ENCODE data around the gene CLEC3A.
"Not testable (repeated sequence)": the region's sequence is repeated elsewhere in the genome, so short reads cannot be mapped to it uniquely, and the experiment has no call there.

Gene CLEC3A

DNA sequence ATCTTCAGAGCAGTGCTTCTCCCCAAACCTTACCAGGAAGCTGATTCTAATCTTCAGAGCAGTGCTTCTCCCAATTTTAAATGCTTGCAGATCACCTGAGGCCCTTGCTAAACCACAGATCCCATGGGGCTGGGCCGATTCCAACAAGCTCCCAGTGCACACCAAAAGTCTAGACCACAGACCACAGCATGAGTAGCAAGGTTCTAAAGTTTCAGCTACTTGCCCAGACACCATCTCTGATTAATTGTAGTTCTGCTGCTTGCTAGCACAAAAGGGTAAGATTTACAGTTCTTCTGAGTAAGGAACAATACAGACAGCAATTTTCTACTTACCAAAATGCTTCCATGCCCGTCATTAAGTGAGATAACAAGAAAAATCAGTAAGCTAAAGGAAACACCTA, 12.2 kb downstream of the CLEC3A start:
- no peak for DNase-seq

DNA sequence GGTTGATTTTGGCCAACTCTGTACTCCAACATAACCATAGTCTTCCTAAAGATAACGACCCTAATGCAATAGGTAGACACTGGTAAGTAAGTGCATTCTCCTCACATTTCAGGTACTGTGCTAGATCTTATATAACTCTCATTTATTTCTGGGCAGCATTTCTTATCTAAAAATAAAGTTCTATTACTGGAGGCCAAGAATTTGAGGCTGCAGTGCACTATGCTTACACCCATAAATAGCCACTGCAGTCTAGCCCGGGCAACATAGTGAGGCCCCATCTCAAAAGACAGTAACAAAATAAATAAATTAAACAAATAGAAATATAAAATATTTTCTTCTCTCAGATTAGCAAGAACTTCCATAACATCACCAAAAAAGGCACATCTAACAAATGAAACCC, 12.7 kb downstream of the CLEC3A start:
- no peak for DNase-seq

DNA sequence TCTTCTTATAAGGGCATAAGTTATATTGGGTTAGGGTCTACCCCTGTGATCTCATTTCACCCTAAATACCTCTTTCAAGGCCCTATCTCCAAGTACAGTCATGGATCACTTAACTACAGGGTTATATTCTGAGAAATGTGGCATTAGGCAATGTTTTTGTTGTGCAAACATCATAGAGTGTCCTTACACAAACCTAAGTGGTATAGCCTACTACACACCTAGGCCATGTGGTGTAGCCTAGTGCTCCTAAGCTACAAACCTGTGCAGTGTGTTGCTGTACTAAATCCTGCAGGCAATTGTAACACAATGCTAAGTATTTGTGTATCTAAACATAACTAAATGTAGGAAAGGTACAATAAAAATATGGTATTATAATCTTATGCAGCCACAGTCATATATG, 18.0 kb downstream of the CLEC3A start:
- no peak for DNase-seq

DNA sequence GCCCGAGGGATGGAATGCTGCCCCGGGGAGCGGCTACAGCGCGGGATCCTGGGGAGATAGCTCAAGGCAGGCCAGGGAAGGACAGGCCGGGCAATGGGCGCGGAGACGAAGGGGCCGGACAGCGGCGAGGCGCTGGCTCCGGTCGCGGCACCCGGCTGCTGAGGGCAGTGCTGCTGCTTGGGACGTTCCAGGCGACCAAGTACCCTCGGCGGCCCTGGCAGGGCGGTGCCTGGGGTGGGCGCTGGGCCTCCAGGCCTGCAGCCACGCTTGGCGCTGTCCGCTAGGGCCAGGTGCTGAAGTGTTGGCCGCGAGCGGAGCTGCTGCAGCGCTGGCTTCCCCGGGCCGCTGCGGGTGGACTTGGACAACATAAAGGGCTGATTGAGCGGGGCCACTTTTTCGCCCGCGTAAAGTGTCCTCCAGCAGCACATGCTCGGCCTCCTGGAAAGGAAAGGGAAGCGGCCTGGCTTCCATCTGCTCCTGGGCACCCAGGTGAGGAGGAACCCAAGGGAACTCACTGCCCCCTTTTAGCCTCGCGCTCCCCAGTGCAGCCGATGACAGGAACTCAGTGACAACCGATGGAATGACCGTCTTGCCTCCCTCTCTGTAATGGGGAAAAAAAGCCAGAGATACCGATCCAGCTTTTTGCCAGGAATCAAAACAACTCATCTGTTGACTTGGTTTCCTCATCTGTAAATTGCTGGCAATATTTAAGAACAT, 23.7 kb downstream of the CLEC3A start:
- no peak for DNase-seq

- DNase-seq = no peak
Observed at GRCh38 chr16:78048319-78048718, 26.0 kb downstream of the CLEC3A start.

DNA sequence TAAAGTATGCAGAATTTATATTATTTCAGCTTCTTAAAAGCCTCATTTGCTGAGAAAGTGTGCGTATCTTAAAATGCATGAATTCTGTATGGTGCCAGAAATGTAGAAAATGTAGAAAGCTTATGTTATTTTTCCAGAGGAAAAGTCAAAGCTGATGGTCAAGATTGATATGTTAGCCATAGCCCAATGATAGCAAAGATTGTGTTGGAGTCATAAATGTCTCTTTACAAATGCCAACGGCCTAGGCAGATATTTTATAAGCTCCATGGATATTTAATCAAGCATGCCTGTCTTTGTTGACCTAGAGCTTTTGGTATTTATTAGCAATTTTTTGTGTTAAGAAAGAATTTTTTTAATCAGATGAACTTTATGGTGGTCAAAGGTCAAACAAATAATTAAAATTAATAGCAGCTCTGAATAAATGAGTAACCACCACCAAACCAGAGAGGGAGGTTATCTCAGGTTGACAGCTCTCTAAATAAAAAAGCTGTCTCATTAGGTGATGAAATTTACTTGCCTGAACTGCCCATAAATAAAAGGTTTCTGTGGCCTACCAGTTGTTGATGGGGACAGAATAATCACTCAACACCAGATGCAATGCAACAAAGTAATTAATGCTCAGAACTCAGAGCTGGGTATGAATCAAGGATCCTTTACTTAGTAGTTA, 28.5 kb downstream of the CLEC3A start:
- DNase-seq = no peak

DNA sequence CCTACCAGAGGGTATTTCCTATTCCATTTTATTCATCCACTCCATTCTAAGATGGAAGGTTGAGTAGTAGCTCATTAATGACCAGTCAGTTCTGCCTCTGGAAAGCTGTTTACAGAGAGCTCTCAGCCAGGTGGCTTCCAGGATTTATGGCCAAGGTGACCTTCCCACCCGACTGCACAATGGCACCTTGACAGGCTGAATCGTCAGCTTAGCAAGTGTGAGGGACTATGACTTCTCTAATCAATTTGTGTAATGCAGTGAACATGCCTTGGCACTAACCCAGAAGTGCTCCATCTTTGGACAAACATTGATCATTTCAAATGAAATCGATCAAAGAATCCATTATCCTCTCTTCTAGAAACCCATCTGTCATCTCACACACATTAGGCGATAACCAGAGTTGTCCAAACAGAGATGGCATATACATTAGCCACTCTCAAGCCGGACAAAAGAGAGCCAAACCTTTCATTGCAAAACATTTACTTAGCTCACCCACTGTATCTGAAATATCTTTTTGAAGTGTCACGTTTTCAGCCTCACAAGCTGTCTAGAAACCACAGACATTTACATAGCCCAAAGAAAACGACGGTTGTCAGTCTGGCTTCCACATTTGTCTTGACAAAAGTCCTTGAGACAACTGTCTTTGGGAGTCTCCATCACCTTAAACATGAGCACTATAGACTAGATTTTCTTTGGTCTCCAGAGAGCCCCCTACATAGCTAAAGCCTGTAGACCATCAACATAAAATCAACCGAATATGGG, 35.6 kb downstream of the CLEC3A start:
- no peak for DNase-seq

- DNase-seq = not testable (repeated sequence)
Observed at GRCh38 chr16:78059806-78060205, 37.5 kb downstream of the CLEC3A start.

- no peak for DNase-seq
Observed at GRCh38 chr16:78060295-78060694, 37.9 kb downstream of the CLEC3A start.

DNA sequence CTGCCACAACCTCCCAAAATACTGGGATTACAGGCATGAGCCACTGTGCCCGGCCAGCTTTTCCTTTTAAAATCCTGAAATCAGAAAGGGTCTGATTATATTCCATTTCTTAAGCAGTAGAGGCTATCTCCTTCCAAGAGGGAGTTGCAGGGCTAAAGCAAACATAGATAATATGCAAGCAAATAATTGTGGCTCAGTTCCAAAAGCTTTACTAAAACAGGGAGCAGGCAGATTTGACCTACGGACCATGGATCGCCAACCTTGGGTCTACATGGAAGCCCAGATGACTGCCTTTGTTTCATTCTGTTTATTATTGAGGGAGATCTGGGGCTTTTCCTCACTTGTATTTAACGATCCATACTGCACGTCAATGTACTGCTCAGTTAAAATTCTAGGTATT, 38.5 kb downstream of the CLEC3A start:
- no peak for DNase-seq

GRCh38 chr16:78065319-78065718, 43.0 kb downstream of the CLEC3A start:
- no peak for DNase-seq

- DNase-seq = no peak
Observed at GRCh38 chr16:78069913-78070312, 47.6 kb downstream of the CLEC3A start.

DNA sequence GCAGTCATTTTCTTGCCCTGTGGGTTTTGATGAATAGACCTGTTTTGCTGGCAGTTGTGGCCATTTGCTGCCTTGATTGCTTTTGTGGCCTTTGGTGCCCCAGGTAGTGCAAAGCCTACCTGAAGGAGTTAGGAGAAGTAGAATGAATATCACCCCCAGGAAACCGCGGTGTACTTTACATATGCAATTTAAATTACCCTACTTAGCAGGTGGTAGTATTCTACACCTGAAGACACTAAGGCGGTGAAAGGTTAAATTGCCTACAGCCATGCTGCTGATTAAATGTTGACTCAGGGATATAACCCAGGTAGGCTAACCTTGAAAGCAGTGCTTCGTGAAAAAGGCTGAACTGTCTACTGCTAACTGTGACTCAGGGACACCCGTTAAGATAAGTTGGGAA, 49.9 kb downstream of the CLEC3A start:
- no peak for DNase-seq

- DNase-seq = no peak
Observed at GRCh38 chr16:78075800-78076199, 53.5 kb downstream of the CLEC3A start.

DNA sequence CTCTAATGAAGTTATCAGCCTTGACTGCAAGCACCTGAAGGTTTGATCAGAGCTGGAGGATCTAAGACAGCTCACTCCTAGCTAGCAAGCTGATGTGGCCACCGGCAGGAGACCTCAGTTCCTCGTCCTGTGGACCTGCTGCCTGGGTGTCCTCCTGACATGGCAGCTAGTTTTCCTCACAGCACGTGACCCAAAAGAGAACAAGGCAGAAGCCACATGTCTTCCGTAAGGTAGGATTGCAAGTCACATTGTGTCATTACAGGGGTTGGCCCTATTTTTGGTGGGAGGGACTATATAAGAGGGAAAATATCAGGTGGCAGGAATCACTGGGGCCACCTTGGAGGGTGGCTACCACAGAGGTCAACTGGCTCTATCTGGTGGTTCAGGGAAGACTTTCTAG, 59.0 kb downstream of the CLEC3A start:
- no peak for DNase-seq
